ENCODE measurements around the gene INSRR. TPM values are rescaled to one million over a fixed set of nuclear protein-coding genes. Genes with fewer than 3 reads are reported as not detected.

The INSRR gene
- total and polyA plus RNA-seq, 2 of the 8 experiments (the other 6 are each of a cell fraction or from before 2014, with no cell fraction given): 0.02 TPM; not detected in 1

GRCh38 chr1:156823210-156823790 lies 35.6 kb downstream of the INSRR start:
- Histone ChIP-seq H3K4me1 (replicated peaks in 1 of 4; ENCODE audit: control insufficient read depth in 3 of 4, insufficient read depth in 4 of 4, low read length in 3 of 4) (no peaks in the 10 kb centered on the region), H3K4me2 (ENCODE audit: insufficient read depth in 1 of 2, low read depth in 2 of 2, low read length in 2 of 2) (no peak overlapping the region), H4K20me1 (replicated peaks in 1 of 2; ENCODE audit: control insufficient read depth in 1 of 2, insufficient read depth in 2 of 2, low read length in 2 of 2) (no peaks in the 10 kb centered on the region), H4K8ac (ENCODE audit: extremely low read depth, insufficient read depth, low read length) (no peak overlapping the region), H3K9me3 (ENCODE audit: insufficient read depth in 2 of 2, low read depth in 1 of 2, low read length in 1 of 2) (no peaks in the 10 kb centered on the region), H4K91ac (replicated peaks; ENCODE audit: insufficient read length, low read length) (no peak overlapping the region), H3K4ac (replicated peaks; ENCODE audit: insufficient read length, low read depth, low read length) (no peak overlapping the region), H3K79me2 (ENCODE audit: control insufficient read depth in 1 of 2, insufficient read depth in 2 of 2, low read length in 2 of 2) (no peaks in the 10 kb centered on the region), H3K36me3 (ENCODE audit: control insufficient read depth in 2 of 4, insufficient read depth in 4 of 4, low read length in 3 of 4) (no peaks in the 10 kb centered on the region), H2BK20ac (ENCODE audit: low read length) (no peak overlapping the region), H2BK15ac (ENCODE audit: low read length) (no peak overlapping the region), H2BK5ac (ENCODE audit: low read depth, low read length) (no peak overlapping the region), H3K9ac (replicated peaks in 1 of 4; ENCODE audit: extremely low read depth in 1 of 4, low read depth in 3 of 4, low read length in 3 of 4) (no peak overlapping the region), H3K27ac (ENCODE audit: low read depth, low read length) (no peak overlapping the region), H3K27me3 (replicated peaks in 1 of 4; ENCODE audit: control insufficient read depth in 3 of 4, extremely low read depth in 1 of 4, insufficient read depth in 3 of 4, low read length in 3 of 4) (peaks cover 0 to 5% (median 3%) of the 10 kb centered on the region in 4 experiments; a peak in 4 of 7 replicates), H3K4me3 (ENCODE audit: extremely low read depth in 1 of 4, insufficient read depth in 2 of 4, low read depth in 3 of 4, low read length in 4 of 4) (no peak overlapping the region), H2AFZ (ENCODE audit: low read length) (no peak overlapping the region), H3K23ac (ENCODE audit: insufficient read length) (no peak overlapping the region), H2AK5ac (ENCODE audit: low read depth, low read length) (no peak overlapping the region), H3K18ac (ENCODE audit: extremely low read depth, low read length) (no peak overlapping the region), H4K5ac (ENCODE audit: insufficient read length, low read depth, low read length) (no peak overlapping the region), H3K23me2 (ENCODE audit: low read depth, low read length) (no peaks in the 10 kb centered on the region; the same call in 1 of the 2 replicates), H3K56ac (replicated peaks; ENCODE audit: insufficient read length, low read depth, low read length) (no peak overlapping the region), H3K79me1 (ENCODE audit: low read depth, low read length) (no peaks in the 10 kb centered on the region), H3K14ac (ENCODE audit: insufficient read length) (no peak overlapping the region), H2BK12ac (ENCODE audit: low read depth, low read length) (no peak overlapping the region), H2BK120ac (replicated peaks; ENCODE audit: low read depth, low read length) (no peak overlapping the region)
- ChIA-PET POLR2A (ENCODE audit: partially characterized antibody) (interaction anchor here (1.8 kb wide), 1 partner anchor 9 kb away, joined by 7 read pairs; no protein-coding TSS in a partner anchor), CTCF (ENCODE audit: partially characterized antibody) (interaction anchor here (0.7 to 22.0 kb wide), 5 partner anchors 14 to 98 kb away, joined by 3 to 556 read pairs (median 137); partner anchors contain the start of genes INSRR, ISG20L2, METTL25B and NTRK1)
- no peak for DNase-seq (ENCODE audit: low read depth in 1 of 2, low spot score in 2 of 2)
- 90% methylated on average over 5 of the region's 5 CpGs; no CpG with 5 or more reads in 1 of the 2 experiments for WGBS, 2 experiments (ENCODE audit: extremely low coverage in 1 of 2, insufficient coverage in 1 of 2, insufficient read length in 1 of 2, insufficient replicate concordance in 2 of 2, low coverage in 1 of 2, low lambda C conversion rate in 2 of 2, missing lambda C conversion rate in 1 of 2)
- no peak for FAIRE-seq
- TF ChIP-seq SRF (IDR thresholded peaks at IDR 0.05; ENCODE audit: low read depth, low read length) (no peak), JUN (IDR thresholded peaks at IDR 0.05; ENCODE audit: low read depth, low read length) (no peak), NRF1 (IDR thresholded peaks at IDR 0.05; ENCODE audit: low read depth, low read length) (no peak), SUZ12 (IDR thresholded peaks at IDR 0.05; ENCODE audit: low read length) (no peak), KDM1A (IDR thresholded peaks at IDR 0.05; ENCODE audit: borderline replicate concordance, low read length) (no peak), POLR2AphosphoS5 (IDR thresholded peaks at IDR 0.05; ENCODE audit: low read depth, low read length) (no peak), EGR1 (IDR thresholded peaks at IDR 0.05; ENCODE audit: borderline replicate concordance, low read depth, low read length) (no peak), CEBPB (IDR thresholded peaks at IDR 0.05; ENCODE audit: low read depth, low read length) (no peak), CREB1 (IDR thresholded peaks at IDR 0.05) (no peak), CTBP2 (IDR thresholded peaks at IDR 0.05; ENCODE audit: borderline replicate concordance, insufficient read depth, insufficient read length, low read length) (no peak)
- TF ChIP-seq, protein P1, sequence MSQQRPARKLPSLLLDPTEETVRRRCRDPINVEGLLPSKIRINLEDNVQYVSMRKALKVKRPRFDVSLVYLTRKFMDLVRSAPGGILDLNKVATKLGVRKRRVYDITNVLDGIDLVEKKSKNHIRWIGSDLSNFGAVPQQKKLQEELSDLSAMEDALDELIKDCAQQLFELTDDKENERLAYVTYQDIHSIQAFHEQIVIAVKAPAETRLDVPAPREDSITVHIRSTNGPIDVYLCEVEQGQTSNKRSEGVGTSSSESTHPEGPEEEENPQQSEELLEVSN (IDR thresholded peaks at IDR 0.05): no peak
- TF ChIP-seq, protein P2, sequence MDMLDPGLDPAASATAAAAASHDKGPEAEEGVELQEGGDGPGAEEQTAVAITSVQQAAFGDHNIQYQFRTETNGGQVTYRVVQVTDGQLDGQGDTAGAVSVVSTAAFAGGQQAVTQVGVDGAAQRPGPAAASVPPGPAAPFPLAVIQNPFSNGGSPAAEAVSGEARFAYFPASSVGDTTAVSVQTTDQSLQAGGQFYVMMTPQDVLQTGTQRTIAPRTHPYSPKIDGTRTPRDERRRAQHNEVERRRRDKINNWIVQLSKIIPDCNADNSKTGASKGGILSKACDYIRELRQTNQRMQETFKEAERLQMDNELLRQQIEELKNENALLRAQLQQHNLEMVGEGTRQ (IDR thresholded peaks at IDR 0.05; ENCODE audit: low read length): no peak
